Lung (tissue), 12 donors: ENCODE data around the gene VMO1. TPM values are rescaled to one million over a fixed set of nuclear protein-coding genes. Genes with fewer than 3 reads are reported as not detected.

ENCODE experiments used
- ATAC-seq: fragments of 200-7000 bp; cut with Tn5 transposase; one replicate; pipeline ENCODE4 v1.9.1; 2020; ENCODE audit warnings: moderate number of reproducible peaks; ENCODE audit not compliant: insufficient read depth, low FRiP score
- DNase-seq, 3 donors: peaks; one replicate each; pipeline ENCODE4 v3.0.0-alpha.2; 2013 to 2017
- H3K27ac ChIP-seq, 2 donors: one replicate each; pipeline ENCODE4 v1.5.1; 2013; ENCODE audit warnings: mild to moderate bottlenecking in 2 of 2, moderate library complexity in 2 of 2, control low read depth in 1 of 2, inconsistent platforms in 1 of 2, low read depth in 1 of 2, low read length in 1 of 2
- H3K27me3 ChIP-seq, 3 donors: one replicate each; pipeline ENCODE4 v1.5.1; 2013; ENCODE audit warnings: low read length in 2 of 3; ENCODE audit not compliant: control insufficient read depth in 3 of 3, insufficient read depth in 3 of 3
- H3K36me3 ChIP-seq, 4 donors: one replicate each; pipeline ENCODE4 v1.5.1; 2013; ENCODE audit warnings: low read length in 4 of 4, mild to moderate bottlenecking in 1 of 4, moderate library complexity in 1 of 4; ENCODE audit not compliant: control insufficient read depth in 4 of 4, insufficient read depth in 4 of 4
- H3K4me1 ChIP-seq, 5 donors: one replicate each; pipeline ENCODE4 v1.5.1; 2013; ENCODE audit warnings: low read length in 5 of 5, mild to moderate bottlenecking in 2 of 5, moderate library complexity in 1 of 5; ENCODE audit not compliant: control insufficient read depth in 5 of 5, insufficient read depth in 5 of 5
- H3K4me3 ChIP-seq: one replicate; pipeline ENCODE4 v1.5.1; 2013; ENCODE audit warnings: mild to moderate bottlenecking, control low read depth, moderate library complexity
- H3K9ac ChIP-seq, 2 donors: one replicate each; pipeline ENCODE4 v1.5.1; 2013; ENCODE audit warnings: low read length in 2 of 2, control low read depth in 1 of 2; ENCODE audit not compliant: insufficient read depth in 1 of 2
- H3K9me3 ChIP-seq, 4 donors: one replicate each; pipeline ENCODE4 v1.5.1; 2013; ENCODE audit warnings: low read length in 3 of 4, mild to moderate bottlenecking in 1 of 4, moderate library complexity in 1 of 4; ENCODE audit not compliant: control insufficient read depth in 4 of 4, insufficient read depth in 3 of 4
- CTCF ChIP-seq: IDR thresholded peaks from 2 replicates; pipeline ENCODE4 v1.5.1; 2012; ENCODE audit warnings: mild to moderate bottlenecking; ENCODE audit errors: control extremely low read depth, extremely low read depth
- WGBS, 2 donors: extraction: QIAGEN DNeasy Blood & Tissue Kit; methylation state at CpG; one replicate each; pipeline ENCODE4 v1.1.7; 2013; 5-methylcytosine and 5-hydroxymethylcytosine counted together
- polyA plus RNA-seq, 2 donors: library from polyadenylated mRNA; stranded (reverse); fragments of 200-250 nt; gene quantifications; one replicate each; pipeline ENCODE4 v1.2.1, GENCODE V29; 2013
- total RNA-seq, 2 donors: library from RNA; depleted of rRNA in 1 of 2; stranded (reverse); fragments of >200 nt in 1 of 2; gene quantifications; one replicate each; pipeline ENCODE4 v1.2.1, GENCODE V29; 2014 to 2021
- donor health status: control.
- donor health status: control.
- donor health status: Bipolar disorder and iron deficiency.
- donor health status: healthy.
- donor health status: DM: yes; HTN: yes; CAD: no.

VMO1 gene
- total and polyA plus RNA-seq, 4 donors, result 2.1 to 21.8 (median 17.7) TPM

DNA sequence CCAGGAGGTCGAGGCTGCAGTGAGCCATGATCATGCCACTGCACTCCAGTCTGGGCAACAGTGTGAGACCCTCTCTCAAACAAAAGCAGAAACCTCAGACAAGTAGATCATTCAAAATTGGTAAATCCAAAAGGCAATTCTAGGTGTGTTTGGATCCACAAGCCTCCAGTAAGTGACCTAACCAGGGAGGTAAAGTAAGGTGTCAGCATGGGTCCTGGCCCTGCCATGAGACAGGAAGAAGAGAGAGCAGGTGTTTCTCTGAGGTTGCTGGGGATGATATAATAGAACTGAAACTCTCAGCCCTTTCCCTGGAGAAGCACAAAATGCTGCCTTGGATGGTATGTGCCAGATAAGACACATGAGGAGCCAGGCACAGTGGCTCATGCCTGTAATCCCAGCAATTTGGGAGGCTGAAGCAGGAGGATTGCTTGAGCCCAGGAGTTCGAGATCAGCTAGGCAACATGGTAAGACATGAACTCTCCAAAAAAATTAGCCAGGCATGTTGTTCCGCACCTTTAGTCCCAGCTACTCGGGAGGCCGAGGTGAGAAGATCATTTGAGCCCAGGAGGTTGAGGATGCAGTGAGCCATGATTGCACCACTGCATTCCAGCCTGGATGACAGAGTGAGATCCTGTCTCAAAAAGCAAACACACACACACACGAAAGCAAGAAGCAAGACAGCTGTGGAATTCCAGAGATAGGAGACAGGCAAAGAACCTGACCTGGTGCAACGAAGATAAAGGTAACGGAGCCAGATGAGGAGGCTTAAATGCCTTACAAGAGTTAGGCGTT is 8.0 kb downstream of the VMO1 start:
- H3K4me1 ChIP-seq, result no peaks in the 10 kb centered on the region
- WGBS, 2 donors, result 65 to 77% methylated on average over 9 of the region's 9 CpGs
- H3K9ac ChIP-seq, result no peak overlapping the region
- H3K27me3 ChIP-seq, result peaks cover 0 to 24% (median 10%) of the 10 kb centered on the region in 3 donors
- no peak for DNase-seq
- no peak overlapping the region for H3K27ac ChIP-seq
- H3K36me3 ChIP-seq, result no peaks in the 10 kb centered on the region
- no peak for ATAC-seq
- TF ChIP-seq CTCF, result no peak
- no peak overlapping the region for H3K4me3 ChIP-seq
- peaks cover 0 to 2% (median 0%) of the 10 kb centered on the region in 4 donors for H3K9me3 ChIP-seq

- no peak overlapping the region for H3K9ac ChIP-seq
- no peaks in the 10 kb centered on the region for H3K36me3 ChIP-seq
- no peak for ATAC-seq
- H3K27ac ChIP-seq, result no peak overlapping the region
- H3K4me3 ChIP-seq, result no peak overlapping the region
- DNase-seq, result no peak
- no peak for TF ChIP-seq CTCF
- H3K9me3 ChIP-seq, result no peaks in the 10 kb centered on the region
- no peaks in the 10 kb centered on the region for H3K4me1 ChIP-seq
- 71 to 88% methylated on average over 10 of the region's 10 CpGs for WGBS, 2 donors
- peaks cover 0 to 9% (median 0%) of the 10 kb centered on the region in 3 donors for H3K27me3 ChIP-seq
Observed at GRCh38 chr17:4772235-4772613, 13.9 kb downstream of the VMO1 start.

DNA sequence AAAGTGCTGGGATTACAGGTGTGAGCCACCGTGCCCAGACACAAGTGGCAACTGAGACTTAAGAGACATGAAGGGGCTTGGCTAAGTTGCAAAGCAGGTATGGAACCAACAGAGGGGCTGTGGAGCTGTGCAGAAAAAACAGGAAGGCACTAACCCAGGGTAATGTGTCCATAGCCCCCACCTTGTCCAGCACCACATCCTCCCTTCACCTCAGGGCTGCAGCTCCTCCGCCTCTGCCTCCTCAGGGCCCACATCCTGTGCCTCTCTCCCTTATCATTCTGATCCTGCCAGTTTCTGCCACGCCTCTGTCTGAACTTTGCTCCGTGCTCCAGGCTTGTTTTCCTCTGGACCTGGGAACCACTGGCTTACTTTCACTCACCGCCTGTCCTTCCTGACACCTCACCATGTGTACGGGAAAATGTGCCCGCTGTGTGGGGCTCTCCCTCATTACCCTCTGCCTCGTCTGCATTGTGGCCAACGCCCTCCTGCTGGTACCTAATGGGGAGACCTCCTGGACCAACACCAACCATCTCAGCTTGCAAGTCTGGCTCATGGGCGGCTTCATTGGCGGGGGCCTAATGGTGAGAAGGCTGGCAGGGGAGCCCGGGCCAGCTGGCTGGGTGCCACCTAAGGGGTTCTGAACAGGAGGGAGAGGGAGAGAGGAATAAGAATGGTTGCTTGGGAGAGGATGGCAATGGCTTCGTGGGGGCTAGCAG is 14.5 kb downstream of the VMO1 start, which contains the start of gene TM4SF5:
Gene TM4SF5 (plus strand): TSS at position 368 of the 716 bp plus-strand sequence. CDS start 37 bp downstream, at position 405.
- TF ChIP-seq CTCF, result no peak
- ATAC-seq, result no peak

More for the DNA sequence above, 14.5 kb downstream of the VMO1 start, which contains the start of gene TM4SF5:
- Histone ChIP-seq H3K27me3 (peaks cover 0 to 9% (median 0%) of the 10 kb centered on the region in 3 donors), H3K36me3 (no peaks in the 10 kb centered on the region), H3K9me3 (no peaks in the 10 kb centered on the region), H3K9ac (no peak within 1 kb of the TSS), H3K27ac (no peak within 1 kb of the TSS), H3K4me3 (no peak within 1 kb of the TSS), H3K4me1 (no peaks in the 10 kb centered on the region)
- no peak for DNase-seq
- 57 to 71% methylated on average over 13 of the region's 13 CpGs for WGBS, 2 donors
